NCI-H748 treated with DMSO at 0.1 percent for 48 hours (cell line): ENCODE data around the gene CSTPP1.

Experiments used
- DNase-seq: peaks from one replicate; lab custom pipeline; 2025; lab: John Stamatoyannopoulos, UW

The CSTPP1 gene, protein sequence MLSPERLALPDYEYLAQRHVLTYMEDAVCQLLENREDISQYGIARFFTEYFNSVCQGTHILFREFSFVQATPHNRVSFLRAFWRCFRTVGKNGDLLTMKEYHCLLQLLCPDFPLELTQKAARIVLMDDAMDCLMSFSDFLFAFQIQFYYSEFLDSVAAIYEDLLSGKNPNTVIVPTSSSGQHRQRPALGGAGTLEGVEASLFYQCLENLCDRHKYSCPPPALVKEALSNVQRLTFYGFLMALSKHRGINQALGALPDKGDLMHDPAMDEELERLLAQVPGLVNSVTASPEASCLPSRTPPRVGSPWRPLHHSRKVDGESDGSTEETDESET

DNA sequence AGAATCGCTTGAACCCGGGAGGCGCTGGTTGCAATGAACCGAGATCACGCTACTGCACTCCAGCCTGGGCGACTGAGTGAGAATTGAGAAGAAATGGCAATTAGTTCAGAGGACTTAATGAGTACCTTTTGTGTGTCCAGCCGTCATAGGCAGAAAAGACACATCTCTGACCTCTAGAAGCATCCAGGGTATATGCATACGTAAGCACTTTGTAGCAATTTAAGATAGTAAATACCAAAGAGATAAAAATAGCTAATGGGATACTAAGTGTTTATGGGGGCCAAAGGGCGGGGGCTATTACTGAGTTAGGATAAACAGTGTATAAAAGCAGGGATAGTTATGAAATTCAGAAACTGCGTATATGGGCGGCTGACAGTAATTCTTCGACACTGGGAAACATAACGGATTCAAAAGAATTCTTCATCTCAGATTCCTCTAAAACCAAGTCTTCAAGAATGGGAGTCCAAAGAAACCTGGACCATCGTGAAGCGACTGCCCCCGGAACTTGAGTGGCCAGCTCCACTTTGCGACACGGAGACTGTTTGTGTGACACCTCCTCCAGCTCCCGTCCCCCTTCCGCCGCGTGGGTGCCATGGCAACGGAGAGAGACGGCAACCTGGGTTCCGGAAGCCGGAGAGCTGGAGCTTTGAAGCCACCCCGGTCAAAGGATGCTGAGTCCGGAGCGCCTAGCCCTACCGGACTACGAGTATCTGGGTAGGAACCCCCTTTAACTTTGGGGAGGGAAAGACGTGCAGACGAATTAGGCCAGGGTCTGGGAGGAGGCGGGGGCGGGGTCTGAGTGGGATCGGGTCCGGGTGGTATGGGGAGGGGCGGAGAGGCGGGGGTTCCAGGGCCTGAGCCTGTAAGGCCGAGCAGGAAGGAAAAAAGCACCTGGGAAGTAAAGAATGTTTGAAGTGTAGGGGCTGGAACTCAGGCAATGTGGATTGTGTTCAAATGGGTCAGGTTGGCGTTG, at the start of gene CSTPP1:
Gene CSTPP1 (plus strand): TSS at position 624 of the 973 bp plus-strand sequence. CDS start 45 bp downstream, at position 669.
- DNase-seq, result peak; percentile 86

DNA sequence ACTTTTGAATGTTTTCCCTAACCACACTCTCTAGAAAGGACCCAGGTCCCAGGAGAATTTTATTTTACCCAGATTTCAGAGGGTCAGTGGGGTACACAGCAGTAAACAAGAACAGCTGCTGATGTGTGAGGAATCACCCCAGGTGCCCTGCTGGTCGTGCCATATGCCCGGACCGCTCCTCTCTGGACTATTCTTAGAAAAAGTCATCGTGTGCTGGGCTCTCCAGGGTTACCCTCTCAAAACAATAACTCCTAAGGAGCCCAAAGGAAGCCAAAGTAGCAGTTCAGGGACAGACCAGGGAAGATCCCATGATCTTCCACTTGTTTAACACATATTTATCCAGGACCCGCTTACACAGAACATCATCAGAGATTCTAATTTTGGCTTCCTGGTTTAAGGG, 47.9 kb upstream of the CSTPP1 start:
- no peak for DNase-seq

DNA sequence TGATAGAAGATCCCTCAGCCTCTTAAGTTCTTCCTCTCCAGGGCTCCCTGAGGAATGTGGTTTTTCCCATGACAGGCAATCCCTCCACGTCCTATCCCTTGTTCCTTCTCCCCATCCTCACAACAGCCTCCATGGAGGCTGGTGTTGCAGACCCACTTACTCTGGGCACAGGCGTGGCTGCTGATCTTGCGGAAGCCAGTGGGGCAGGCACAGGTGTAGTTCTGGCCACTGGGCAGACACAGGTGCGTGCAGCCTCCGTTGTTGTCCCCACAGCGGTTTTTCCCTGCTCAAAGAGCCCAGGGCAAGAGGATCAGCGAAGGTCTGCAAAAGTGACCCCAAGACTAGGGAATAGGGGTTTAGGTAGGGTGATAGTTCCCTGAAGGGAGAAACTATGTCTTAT, 47.3 kb upstream of the CSTPP1 start:
- DNase-seq, result no peak

- peak; percentile 74 for DNase-seq
These were observed 46.7 kb upstream of the CSTPP1 start for GRCh38 chr11:46889689-46890475.

- no peak for DNase-seq
These were observed 45.9 kb upstream of the CSTPP1 start for GRCh38 chr11:46890665-46891064.

DNA sequence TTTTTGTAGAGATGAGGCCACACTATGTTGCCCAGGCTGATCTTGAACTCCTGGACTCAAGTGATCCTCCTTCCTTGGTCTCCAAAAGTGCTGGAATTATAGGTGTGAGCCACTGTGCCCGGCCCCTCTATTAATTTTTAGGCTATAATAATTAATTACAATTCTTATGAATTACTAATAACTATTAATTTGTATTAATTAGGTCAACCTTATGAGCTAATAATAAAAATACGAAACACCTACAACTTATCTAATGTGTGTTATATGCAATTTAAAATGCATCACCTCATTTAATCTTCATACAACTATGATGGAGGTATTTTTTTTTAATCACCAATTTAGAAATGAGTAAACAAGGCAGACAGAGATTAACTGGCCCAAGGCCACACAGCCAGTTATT, 44.5 kb upstream of the CSTPP1 start:
- no peak for DNase-seq

DNA sequence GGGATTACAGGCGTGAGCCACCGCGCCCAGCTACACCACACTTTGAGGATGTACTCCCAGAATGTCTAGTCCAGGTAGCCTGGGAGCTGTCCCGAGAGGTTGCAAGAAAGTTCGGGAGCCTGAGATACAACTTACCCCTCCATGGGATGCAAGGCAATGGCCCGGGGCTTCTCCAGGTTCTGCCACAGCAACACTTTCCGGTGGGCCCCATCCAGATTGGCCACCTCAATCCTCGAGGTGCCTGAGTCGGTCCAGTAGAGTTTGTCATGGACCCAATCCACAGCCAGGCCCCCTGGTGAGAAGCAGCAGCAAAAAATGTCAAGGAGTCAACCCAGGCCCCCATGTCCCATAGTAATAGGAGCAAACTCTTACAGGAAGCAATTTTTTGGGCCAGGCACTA, 43.7 kb upstream of the CSTPP1 start:
- DNase-seq, result no peak

DNA sequence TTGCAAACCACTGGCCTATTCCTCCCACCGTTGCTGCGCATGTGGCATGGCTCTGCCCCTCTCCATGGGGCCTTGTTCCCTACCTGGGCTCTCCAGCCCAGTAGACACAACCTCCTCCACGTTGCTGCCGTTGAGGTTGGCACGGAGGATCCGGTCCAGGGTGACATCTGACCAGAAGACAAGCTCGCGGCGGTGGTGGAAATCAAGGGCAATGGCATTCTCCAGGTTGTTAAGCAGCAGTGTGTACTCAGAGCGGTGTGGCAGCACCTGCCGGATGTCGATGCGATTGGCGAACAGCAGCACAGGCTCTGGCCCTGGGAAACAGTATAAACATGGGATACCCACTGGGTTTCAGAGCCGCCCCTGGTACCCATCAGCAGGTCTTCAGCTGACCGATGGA, 42.1 kb upstream of the CSTPP1 start:
- peak; percentile 59 for DNase-seq

- no peak for DNase-seq
These were observed 41.6 kb upstream of the CSTPP1 start for GRCh38 chr11:46894961-46895360.

DNA sequence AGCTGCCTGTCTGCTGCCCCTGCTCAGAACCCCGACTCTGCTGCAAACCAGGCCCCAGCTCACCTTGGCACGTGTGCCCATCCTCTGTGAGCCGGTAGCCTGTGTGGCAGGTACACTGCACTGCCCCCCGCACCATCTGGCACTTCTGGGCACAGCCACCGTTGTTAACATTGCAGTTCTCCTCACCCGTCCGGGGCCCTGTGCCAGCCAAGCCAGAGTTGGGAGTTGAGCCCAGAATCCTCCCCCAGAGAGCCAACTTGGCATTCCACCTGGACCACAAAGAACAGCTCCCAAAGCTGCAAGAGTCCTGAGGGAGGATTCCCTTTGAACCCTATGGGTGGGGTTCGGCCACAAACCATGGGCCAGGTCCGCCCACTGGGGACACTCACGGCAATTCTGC, 40.7 kb upstream of the CSTPP1 start:
- DNase-seq, result no peak

GRCh38 chr11:46896719-46897406, 39.7 kb upstream of the CSTPP1 start:
- DNase-seq, result peak; percentile 48

DNA sequence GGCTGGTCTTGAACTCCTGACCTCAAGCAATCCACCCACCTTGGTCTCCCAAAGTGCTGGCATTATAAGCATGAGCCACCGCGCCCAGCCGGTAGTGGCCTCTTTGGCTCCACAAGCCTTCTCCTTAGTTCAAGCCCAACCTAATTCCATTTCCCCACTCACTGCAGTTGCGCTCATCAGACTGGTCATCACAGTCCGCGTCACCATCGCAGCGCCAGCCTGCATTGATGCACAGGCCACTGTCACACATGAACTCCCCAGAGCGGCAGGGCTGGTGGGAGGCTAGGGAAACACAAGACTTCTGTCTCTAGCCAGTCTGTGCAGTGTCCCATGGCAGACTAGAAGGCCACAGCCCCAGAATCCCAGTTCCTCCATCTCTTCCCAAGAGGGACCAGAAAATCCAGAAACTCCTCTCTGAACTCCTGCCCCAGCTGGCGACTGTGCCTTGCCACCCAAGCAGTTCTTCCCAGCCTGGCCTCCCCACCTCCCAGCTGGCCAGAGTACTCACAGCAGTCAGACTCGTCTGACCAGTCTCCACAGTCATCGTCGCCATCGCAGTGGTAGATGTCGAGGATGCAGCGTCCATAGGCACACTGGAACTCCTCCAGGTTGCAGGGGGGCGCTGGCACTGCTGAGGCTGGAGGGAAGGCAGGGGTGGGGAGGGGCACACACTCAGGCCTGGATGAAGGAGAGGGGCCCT, 38.0 kb upstream of the CSTPP1 start:
- no peak for DNase-seq

DNA sequence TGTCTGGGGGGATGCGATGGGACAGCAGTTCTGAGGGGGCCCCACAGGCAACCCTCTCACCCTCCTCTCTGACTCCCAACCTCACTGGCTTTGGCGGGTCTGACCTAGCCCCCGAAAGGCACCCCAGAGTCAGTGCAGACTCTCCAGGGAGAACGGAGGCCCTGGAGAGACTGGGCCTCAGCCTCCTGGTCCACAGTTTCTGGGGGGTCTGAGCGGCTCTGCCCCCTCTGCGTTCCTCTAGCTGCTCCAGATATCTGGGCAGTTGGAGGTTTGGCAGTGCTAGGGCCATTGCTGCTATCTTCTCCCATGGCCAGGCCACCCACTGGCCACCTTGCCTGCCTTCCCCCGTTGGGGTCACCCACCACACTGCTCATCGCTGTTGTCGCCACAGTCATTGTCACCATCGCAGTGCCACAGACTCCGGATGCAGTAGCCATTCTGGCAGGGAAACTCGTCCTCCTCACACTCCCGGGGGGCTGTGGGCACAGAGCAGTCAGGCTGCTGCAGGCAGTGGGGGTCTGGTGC, 37.0 kb upstream of the CSTPP1 start:
- no peak for DNase-seq

DNA sequence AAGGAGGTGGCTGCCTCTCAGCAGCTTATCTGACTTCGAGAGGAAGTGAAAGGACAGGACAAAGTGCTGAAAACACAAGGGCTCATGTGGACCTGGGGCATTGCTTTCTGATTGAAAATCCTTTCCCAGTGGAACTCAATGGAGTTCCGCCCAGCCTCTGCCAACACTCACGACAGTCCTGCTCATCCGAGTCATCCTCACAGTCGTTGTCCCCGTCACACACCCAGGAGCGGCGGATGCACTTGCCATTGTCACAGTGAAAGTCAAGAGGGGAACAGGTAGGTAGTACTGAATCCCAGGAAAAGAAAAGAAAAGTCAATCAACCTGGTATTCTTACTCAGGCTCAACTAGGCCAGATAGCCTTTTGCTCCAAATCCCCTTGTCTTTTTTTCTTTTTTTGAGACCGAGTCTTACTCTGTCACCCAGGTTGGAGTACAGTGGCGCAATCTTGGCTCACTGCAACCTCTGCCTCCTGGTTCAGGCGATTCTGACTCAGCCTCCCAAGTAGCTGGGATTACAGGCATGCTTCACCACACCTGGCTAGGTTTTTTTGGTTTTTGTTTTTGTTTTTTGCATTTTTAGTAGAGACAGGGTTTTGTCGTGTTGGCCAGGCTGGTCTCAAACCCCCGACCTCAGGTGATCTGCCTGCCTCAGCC, 36.3 kb upstream of the CSTPP1 start:
- no peak for DNase-seq

GRCh38 chr11:46901156-46901555, 35.4 kb upstream of the CSTPP1 start:
- DNase-seq, result no peak

- no peak for DNase-seq
These were observed 33.9 kb upstream of the CSTPP1 start for GRCh38 chr11:46902694-46903093.

DNA sequence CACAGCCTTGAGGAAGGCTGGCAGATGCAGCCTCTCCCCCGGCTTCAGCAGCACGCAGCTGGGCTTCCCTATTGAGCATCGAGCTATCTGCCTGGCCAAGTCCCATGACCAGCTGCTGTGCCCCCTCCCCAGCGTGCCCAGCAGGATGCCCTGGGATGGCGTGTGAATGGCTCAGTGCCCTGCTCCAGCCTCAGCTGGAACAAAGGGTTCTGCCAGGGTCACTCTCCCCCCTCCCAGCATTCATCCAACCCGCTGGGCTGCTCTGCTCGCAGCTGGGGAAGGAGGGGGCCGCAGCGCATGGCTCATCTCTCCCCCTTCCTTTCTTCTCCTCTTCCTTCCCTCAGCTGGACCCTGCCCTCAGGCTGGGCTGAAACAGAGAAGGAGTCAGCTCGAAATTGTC, 32.7 kb upstream of the CSTPP1 start:
- DNase-seq, result no peak

GRCh38 chr11:46905806-46906205, 30.8 kb upstream of the CSTPP1 start:
- no peak for DNase-seq

- DNase-seq, result no peak
These were observed 29.9 kb upstream of the CSTPP1 start for GRCh38 chr11:46906609-46907041.

DNA sequence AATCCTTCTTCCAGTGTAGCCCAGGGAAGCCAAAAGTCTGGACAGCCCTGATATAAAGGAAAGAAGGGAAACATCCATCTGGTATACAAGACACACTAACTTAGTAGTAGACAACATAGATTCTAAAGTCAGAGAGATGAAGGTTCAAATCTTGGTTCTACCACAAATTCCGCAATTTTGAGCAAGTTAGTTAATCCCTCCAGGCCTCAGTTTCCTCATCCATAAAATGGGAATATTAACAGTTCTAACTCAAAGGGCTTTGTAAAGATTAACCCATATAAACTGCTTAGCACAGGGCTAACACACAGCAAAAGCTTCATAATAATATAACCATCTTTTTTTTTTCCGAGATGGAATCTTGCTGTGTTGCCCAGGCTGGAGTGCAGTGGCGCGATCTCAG, 29.0 kb upstream of the CSTPP1 start:
- no peak for DNase-seq
